Measurements from ENCODE around the gene RHOG.

RHOG gene

GRCh38 chr11:3840870-3841425 lies at the start of gene RHOG:
Gene RHOG (minus strand): TSS chr11:3840959. CDS start chr11:3828138, 12,821 bp downstream.
- H3K27me3 ChIP-seq (ENCODE audit: control insufficient read depth in 1 of 2, insufficient read depth in 2 of 2, low read length in 2 of 2), result no peaks in the 10 kb centered on the region
- peaks cover 29% of the 10 kb centered on the region for H3K4me1 ChIP-seq (ENCODE audit: control insufficient read depth, insufficient read depth, low read length)

DNA sequence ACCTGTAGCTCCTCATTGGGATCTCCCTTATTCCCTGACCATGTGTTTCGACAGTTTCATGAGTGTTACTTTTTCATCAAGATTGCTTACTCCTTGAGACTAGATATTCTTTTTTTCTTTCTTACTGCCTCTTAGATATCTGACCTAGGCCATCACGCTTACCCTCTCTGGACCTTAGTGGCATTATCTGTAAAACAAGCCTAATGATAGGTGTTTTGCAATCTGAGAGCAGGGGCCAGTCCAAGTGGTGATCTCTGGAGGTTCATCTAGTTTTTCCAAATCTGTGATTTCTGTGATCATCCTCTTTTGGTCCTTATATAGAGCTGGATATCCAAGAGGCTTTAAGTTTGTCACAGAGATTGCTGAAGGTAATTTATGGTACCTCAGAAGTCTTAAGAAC lies 49.3 kb upstream of the RHOG start:
- H3K4me3 ChIP-seq (ENCODE audit: low read length in 2 of 2), result no peak overlapping the region
- H3K36me3 ChIP-seq (ENCODE audit: control insufficient read depth in 2 of 2, insufficient read depth in 2 of 2, low read length in 2 of 2), result no peaks in the 10 kb centered on the region
- H3K4me1 ChIP-seq (ENCODE audit: control insufficient read depth, insufficient read depth, low read length), result peaks cover 7% of the 10 kb centered on the region
- H3K9ac ChIP-seq (ENCODE audit: low read length in 2 of 2), result no peak overlapping the region
- H3K27me3 ChIP-seq (ENCODE audit: control insufficient read depth in 1 of 2, insufficient read depth in 2 of 2, low read length in 2 of 2), result no peaks in the 10 kb centered on the region
- no peak overlapping the region for H3K27ac ChIP-seq (ENCODE audit: low read length)
- no peaks in the 10 kb centered on the region for H3K9me3 ChIP-seq (ENCODE audit: control insufficient read depth in 2 of 2, low read length in 2 of 2)

More at GRCh38 chr11:3840870-3841425, at the start of gene RHOG:
- no peaks in the 10 kb centered on the region for H3K36me3 ChIP-seq (ENCODE audit: control insufficient read depth in 2 of 2, insufficient read depth in 2 of 2, low read length in 2 of 2)
- no peaks in the 10 kb centered on the region for H3K9me3 ChIP-seq (ENCODE audit: control insufficient read depth in 2 of 2, low read length in 2 of 2)
- peak within 1 kb of the TSS; percentile 82 to 84 for H3K9ac ChIP-seq (ENCODE audit: low read length in 2 of 2)
- H3K4me3 ChIP-seq (ENCODE audit: low read length in 2 of 2), result peak within 1 kb of the TSS; percentile 80 to 81
- peak within 1 kb of the TSS; percentile 82 for H3K27ac ChIP-seq (ENCODE audit: low read length)

GRCh38 chr11:3888876-3889275 lies 48.1 kb upstream of the RHOG start:
- peaks cover 4% of the 10 kb centered on the region for H3K4me1 ChIP-seq (ENCODE audit: control insufficient read depth, insufficient read depth, low read length)
- no peak overlapping the region for H3K27ac ChIP-seq (ENCODE audit: low read length)
- no peaks in the 10 kb centered on the region for H3K9me3 ChIP-seq (ENCODE audit: control insufficient read depth in 2 of 2, low read length in 2 of 2)

GRCh38 chr11:3886985-3887384 lies 46.2 kb upstream of the RHOG start:
- peaks cover 2% of the 10 kb centered on the region for H3K4me1 ChIP-seq (ENCODE audit: control insufficient read depth, insufficient read depth, low read length)
- no peaks in the 10 kb centered on the region for H3K9me3 ChIP-seq (ENCODE audit: control insufficient read depth in 2 of 2, low read length in 2 of 2)
- no peaks in the 10 kb centered on the region for H3K36me3 ChIP-seq (ENCODE audit: control insufficient read depth in 2 of 2, insufficient read depth in 2 of 2, low read length in 2 of 2)
- no peaks in the 10 kb centered on the region for H3K27me3 ChIP-seq (ENCODE audit: control insufficient read depth in 1 of 2, insufficient read depth in 2 of 2, low read length in 2 of 2)
- no peak overlapping the region for H3K9ac ChIP-seq (ENCODE audit: low read length in 2 of 2)
- H3K27ac ChIP-seq (ENCODE audit: low read length), result no peak overlapping the region
- no peak overlapping the region for H3K4me3 ChIP-seq (ENCODE audit: low read length in 2 of 2)

More at GRCh38 chr11:3888876-3889275, 48.1 kb upstream of the RHOG start:
- H3K9ac ChIP-seq (ENCODE audit: low read length in 2 of 2), result no peak overlapping the region
- H3K36me3 ChIP-seq (ENCODE audit: control insufficient read depth in 2 of 2, insufficient read depth in 2 of 2, low read length in 2 of 2), result no peaks in the 10 kb centered on the region
- H3K4me3 ChIP-seq (ENCODE audit: low read length in 2 of 2), result no peak overlapping the region
- H3K27me3 ChIP-seq (ENCODE audit: control insufficient read depth in 1 of 2, insufficient read depth in 2 of 2, low read length in 2 of 2), result no peaks in the 10 kb centered on the region

GRCh38 chr11:3885855-3886254 lies 45.1 kb upstream of the RHOG start:
- Histone ChIP-seq H3K9me3 (ENCODE audit: control insufficient read depth in 2 of 2, low read length in 2 of 2) (no peaks in the 10 kb centered on the region), H3K36me3 (ENCODE audit: control insufficient read depth in 2 of 2, insufficient read depth in 2 of 2, low read length in 2 of 2) (no peaks in the 10 kb centered on the region), H3K27ac (ENCODE audit: low read length) (no peak overlapping the region), H3K27me3 (ENCODE audit: control insufficient read depth in 1 of 2, insufficient read depth in 2 of 2, low read length in 2 of 2) (no peaks in the 10 kb centered on the region), H3K9ac (ENCODE audit: low read length in 2 of 2) (no peak overlapping the region), H3K4me3 (ENCODE audit: low read length in 2 of 2) (no peak overlapping the region), H3K4me1 (ENCODE audit: control insufficient read depth, insufficient read depth, low read length) (peaks cover 2% of the 10 kb centered on the region)

DNA sequence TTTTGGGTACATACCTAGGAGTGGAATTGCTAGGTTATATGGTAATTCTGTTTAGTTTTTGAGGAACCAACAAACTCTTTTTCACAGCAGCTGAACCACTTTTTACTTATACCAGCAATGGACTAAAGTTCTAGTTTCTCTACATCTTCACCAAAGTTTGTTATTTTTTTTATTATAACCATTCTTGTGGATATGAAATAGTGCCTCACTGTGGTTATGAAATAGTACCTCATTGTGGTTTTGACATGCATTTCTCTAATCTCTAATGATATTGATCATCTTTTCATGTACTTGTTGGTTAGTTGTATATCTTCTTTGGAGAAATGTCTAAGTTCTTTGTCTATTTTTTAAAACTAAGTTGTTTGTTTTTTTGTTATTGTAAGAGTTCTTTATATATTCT lies 41.9 kb upstream of the RHOG start:
- Histone ChIP-seq H3K4me3 (ENCODE audit: low read length in 2 of 2) (no peak overlapping the region), H3K4me1 (ENCODE audit: control insufficient read depth, insufficient read depth, low read length) (peaks cover 11% of the 10 kb centered on the region), H3K27ac (ENCODE audit: low read length) (no peak overlapping the region), H3K9ac (ENCODE audit: low read length in 2 of 2) (no peak overlapping the region), H3K36me3 (ENCODE audit: control insufficient read depth in 2 of 2, insufficient read depth in 2 of 2, low read length in 2 of 2) (no peaks in the 10 kb centered on the region), H3K27me3 (ENCODE audit: control insufficient read depth in 1 of 2, insufficient read depth in 2 of 2, low read length in 2 of 2) (no peaks in the 10 kb centered on the region), H3K9me3 (ENCODE audit: control insufficient read depth in 2 of 2, low read length in 2 of 2) (no peaks in the 10 kb centered on the region)

DNA sequence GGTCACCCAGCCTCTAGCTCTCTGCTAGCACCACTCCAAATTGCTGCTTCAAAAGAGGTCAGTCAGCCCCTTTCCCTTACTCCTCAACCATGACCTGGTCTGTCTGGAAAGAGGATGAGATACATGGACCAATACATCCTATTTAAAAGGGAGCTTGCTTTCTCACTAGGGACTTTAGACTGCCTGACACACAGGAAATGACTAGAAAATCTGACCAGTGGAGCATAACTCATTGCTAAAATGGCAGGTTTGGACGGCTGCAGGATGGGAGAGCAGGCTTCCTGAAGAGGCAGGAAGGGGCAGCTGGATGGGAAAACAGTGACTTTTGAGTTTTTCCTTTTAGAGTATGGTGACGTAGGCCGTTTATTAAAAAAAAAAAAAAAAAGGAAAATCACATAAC lies 40.0 kb upstream of the RHOG start:
- H3K27me3 ChIP-seq (ENCODE audit: control insufficient read depth in 1 of 2, insufficient read depth in 2 of 2, low read length in 2 of 2), result no peaks in the 10 kb centered on the region
- H3K27ac ChIP-seq (ENCODE audit: low read length), result peak overlapping the region; percentile 31
- H3K36me3 ChIP-seq (ENCODE audit: control insufficient read depth in 2 of 2, insufficient read depth in 2 of 2, low read length in 2 of 2), result no peaks in the 10 kb centered on the region
- no peaks in the 10 kb centered on the region for H3K9me3 ChIP-seq (ENCODE audit: control insufficient read depth in 2 of 2, low read length in 2 of 2)
- H3K4me1 ChIP-seq (ENCODE audit: control insufficient read depth, insufficient read depth, low read length), result peaks cover 19% of the 10 kb centered on the region
- no peak overlapping the region for H3K9ac ChIP-seq (ENCODE audit: low read length in 2 of 2)
- H3K4me3 ChIP-seq (ENCODE audit: low read length in 2 of 2), result no peak overlapping the region

DNA sequence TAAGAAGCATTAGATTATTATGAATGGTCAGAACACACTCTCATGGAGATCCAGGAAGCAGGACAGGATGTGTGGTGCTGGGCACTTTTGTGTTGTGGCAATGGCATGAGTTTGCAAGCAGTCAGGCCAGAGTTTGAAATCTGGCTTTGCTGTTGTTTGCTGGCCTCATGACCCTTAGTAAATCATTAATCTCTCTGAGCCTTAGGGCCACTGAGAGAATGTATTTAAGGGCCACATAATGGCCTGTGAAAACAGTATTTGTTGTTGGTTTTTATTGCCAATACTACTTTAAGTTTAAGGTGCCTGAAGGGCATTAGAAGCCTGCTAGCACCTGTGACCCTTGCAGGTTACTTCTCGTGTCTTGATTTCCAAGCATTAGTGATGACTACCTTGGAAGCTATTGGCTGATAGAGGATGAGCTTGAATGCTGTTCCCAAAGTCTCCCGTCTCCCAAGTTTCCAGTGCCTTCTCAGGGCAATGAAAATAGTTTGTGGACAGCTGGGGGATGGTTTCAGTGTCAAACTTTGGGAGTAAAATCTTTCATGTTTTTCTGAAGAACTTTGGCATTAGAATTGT lies 39.3 kb upstream of the RHOG start:
- H3K9me3 ChIP-seq (ENCODE audit: control insufficient read depth in 2 of 2, low read length in 2 of 2), result no peaks in the 10 kb centered on the region
- no peak overlapping the region for H3K27ac ChIP-seq (ENCODE audit: low read length)
- H3K4me1 ChIP-seq (ENCODE audit: control insufficient read depth, insufficient read depth, low read length), result peaks cover 19% of the 10 kb centered on the region
- H3K27me3 ChIP-seq (ENCODE audit: control insufficient read depth in 1 of 2, insufficient read depth in 2 of 2, low read length in 2 of 2), result no peaks in the 10 kb centered on the region
- H3K36me3 ChIP-seq (ENCODE audit: control insufficient read depth in 2 of 2, insufficient read depth in 2 of 2, low read length in 2 of 2), result no peaks in the 10 kb centered on the region
- H3K4me3 ChIP-seq (ENCODE audit: low read length in 2 of 2), result no peak overlapping the region
- H3K9ac ChIP-seq (ENCODE audit: low read length in 2 of 2), result no peak overlapping the region

- peaks cover 19% of the 10 kb centered on the region for H3K4me1 ChIP-seq (ENCODE audit: control insufficient read depth, insufficient read depth, low read length)
- no peak overlapping the region for H3K27ac ChIP-seq (ENCODE audit: low read length)
- no peak overlapping the region for H3K9ac ChIP-seq (ENCODE audit: low read length in 2 of 2)
- no peak overlapping the region for H3K4me3 ChIP-seq (ENCODE audit: low read length in 2 of 2)
- no peaks in the 10 kb centered on the region for H3K36me3 ChIP-seq (ENCODE audit: control insufficient read depth in 2 of 2, insufficient read depth in 2 of 2, low read length in 2 of 2)
- no peaks in the 10 kb centered on the region for H3K27me3 ChIP-seq (ENCODE audit: control insufficient read depth in 1 of 2, insufficient read depth in 2 of 2, low read length in 2 of 2)
- no peaks in the 10 kb centered on the region for H3K9me3 ChIP-seq (ENCODE audit: control insufficient read depth in 2 of 2, low read length in 2 of 2)
Observed at GRCh38 chr11:3879216-3879966, 38.6 kb upstream of the RHOG start.

DNA sequence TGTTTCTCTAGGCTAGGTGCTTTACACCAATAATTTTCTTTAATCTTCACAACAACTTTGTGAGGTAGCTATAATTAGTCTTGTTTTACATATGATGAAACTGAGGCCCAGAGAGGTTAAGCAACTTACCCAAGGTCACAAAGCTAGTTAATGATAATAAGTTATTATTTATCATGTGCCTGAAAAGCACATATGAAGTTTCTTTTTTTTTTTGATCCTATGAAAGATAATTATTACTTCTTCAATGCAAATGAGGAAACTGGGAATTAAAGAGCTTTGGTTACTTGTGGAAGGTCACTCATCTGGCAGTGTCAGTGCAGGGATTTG lies 37.5 kb upstream of the RHOG start:
- Histone ChIP-seq H3K4me1 (ENCODE audit: control insufficient read depth, insufficient read depth, low read length) (peaks cover 22% of the 10 kb centered on the region), H3K36me3 (ENCODE audit: control insufficient read depth in 2 of 2, insufficient read depth in 2 of 2, low read length in 2 of 2) (no peaks in the 10 kb centered on the region), H3K27ac (ENCODE audit: low read length) (no peak overlapping the region), H3K9ac (ENCODE audit: low read length in 2 of 2) (no peak overlapping the region), H3K27me3 (ENCODE audit: control insufficient read depth in 1 of 2, insufficient read depth in 2 of 2, low read length in 2 of 2) (no peaks in the 10 kb centered on the region), H3K9me3 (ENCODE audit: control insufficient read depth in 2 of 2, low read length in 2 of 2) (no peaks in the 10 kb centered on the region), H3K4me3 (ENCODE audit: low read length in 2 of 2) (no peak overlapping the region)
